ENCODE results near the gene HBA1.
"Not testable (repeated sequence)": the region's sequence is repeated elsewhere in the genome, so short reads cannot be mapped to it uniquely, and the experiment has no call there.

Gene HBA1

GRCh38 chr16:149024-149660 lies 27.3 kb upstream of the HBA1 start:
- H3K36me3 ChIP-seq (ENCODE audit: control insufficient read depth, insufficient read depth, low read length), result no peaks in the 10 kb centered on the region
- H3K9me3 ChIP-seq (ENCODE audit: control insufficient read depth, low read length), result no peaks in the 10 kb centered on the region
- H3K4me1 ChIP-seq (ENCODE audit: control insufficient read depth, insufficient read depth, low read length), result peaks cover 4% of the 10 kb centered on the region
- H3K27me3 ChIP-seq (ENCODE audit: control insufficient read depth, insufficient read depth, low read length), result peaks cover 17% of the 10 kb centered on the region
- no peak overlapping the region for H3K4me3 ChIP-seq (ENCODE audit: low read length)
- H3K9ac ChIP-seq (ENCODE audit: low read length), result no peak overlapping the region

- Histone ChIP-seq H3K9me3 (ENCODE audit: control insufficient read depth, low read length) (no peaks in the 10 kb centered on the region), H3K4me1 (ENCODE audit: control insufficient read depth, insufficient read depth, low read length) (peaks cover 11% of the 10 kb centered on the region), H3K4me3 (ENCODE audit: low read length) (no peak within 1 kb of the TSS), H3K36me3 (ENCODE audit: control insufficient read depth, insufficient read depth, low read length) (no peaks in the 10 kb centered on the region), H3K9ac (ENCODE audit: low read length) (no peak within 1 kb of the TSS), H3K27me3 (ENCODE audit: control insufficient read depth, insufficient read depth, low read length) (peaks cover 24% of the 10 kb centered on the region)
Observed at GRCh38 chr16:152141-153128, 24.0 kb upstream of the HBA1 start, which contains the start of gene HBZ. HBZ (plus strand) TSS chr16:152644; CDS start chr16:152910, 266 bp downstream.

DNA sequence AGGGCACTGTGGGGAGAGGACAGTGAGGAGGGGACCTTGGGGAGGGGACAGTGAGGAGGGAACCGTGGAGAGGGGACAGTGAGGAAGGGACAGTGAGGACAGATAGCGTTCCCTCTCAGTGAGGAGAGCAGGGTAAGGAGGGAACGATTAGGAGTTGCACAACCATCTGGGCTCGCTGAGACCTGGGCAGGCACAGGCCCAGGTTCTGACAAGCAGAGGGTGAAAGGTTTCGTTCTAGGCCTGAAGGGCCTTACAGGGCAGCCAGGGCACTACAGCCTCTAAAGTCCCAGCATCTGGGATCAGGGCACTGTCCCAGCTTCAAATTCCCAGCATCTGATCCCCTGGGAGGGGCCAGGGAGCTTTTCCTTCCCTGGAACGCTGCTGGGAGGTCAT lies 23.4 kb upstream of the HBA1 start:
- H3K36me3 ChIP-seq (ENCODE audit: control insufficient read depth, insufficient read depth, low read length); H3K4me3 ChIP-seq (ENCODE audit: low read length); H3K9me3 ChIP-seq (ENCODE audit: control insufficient read depth, low read length); H3K9ac ChIP-seq (ENCODE audit: low read length): not testable (repeated sequence)
- H3K27me3 ChIP-seq (ENCODE audit: control insufficient read depth, insufficient read depth, low read length), result peaks cover 24% of the 10 kb centered on the region
- H3K4me1 ChIP-seq (ENCODE audit: control insufficient read depth, insufficient read depth, low read length), result peaks cover 11% of the 10 kb centered on the region

- peaks cover 18% of the 10 kb centered on the region for H3K27me3 ChIP-seq (ENCODE audit: control insufficient read depth, insufficient read depth, low read length)
- H3K9me3 ChIP-seq (ENCODE audit: control insufficient read depth, low read length), result not testable (repeated sequence)
Observed at GRCh38 chr16:153550-154216, 22.8 kb upstream of the HBA1 start.

DNA sequence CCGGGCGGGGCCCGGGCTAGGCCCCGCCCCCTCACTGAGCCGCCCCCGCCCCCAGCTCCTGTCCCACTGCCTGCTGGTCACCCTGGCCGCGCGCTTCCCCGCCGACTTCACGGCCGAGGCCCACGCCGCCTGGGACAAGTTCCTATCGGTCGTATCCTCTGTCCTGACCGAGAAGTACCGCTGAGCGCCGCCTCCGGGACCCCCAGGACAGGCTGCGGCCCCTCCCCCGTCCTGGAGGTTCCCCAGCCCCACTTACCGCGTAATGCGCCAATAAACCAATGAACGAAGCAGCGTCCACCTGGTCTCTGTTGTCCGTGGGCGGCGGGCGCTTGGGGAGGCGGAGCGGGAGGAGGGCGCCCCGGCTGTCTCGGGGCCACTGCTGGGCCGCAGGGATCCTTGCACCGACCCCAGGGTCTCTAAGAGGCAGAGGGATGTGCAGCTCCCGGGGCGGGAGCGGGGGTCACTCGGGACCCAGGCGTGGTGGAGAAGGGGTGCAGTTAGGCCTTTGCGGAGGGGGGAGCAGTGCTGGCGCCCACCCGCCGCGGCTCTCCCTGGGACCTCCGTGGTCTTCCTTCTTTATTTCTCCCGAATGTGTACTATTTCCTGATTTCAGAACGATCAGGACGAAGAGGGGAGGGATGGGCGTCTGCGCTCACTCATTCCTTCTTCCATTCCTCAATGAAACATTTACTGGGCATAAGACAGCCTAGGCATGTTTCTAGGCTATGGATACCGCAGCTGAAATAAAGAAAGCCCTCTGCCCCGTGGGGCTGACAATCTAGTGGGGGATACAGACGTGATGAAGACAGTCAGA lies 22.1 kb upstream of the HBA1 start:
- no peaks in the 10 kb centered on the region for H3K9me3 ChIP-seq (ENCODE audit: control insufficient read depth, low read length)
- no peaks in the 10 kb centered on the region for H3K36me3 ChIP-seq (ENCODE audit: control insufficient read depth, insufficient read depth, low read length)
- no peak overlapping the region for H3K4me3 ChIP-seq (ENCODE audit: low read length)
- peak overlapping the region; percentile 47 for H3K9ac ChIP-seq (ENCODE audit: low read length)
- H3K27me3 ChIP-seq (ENCODE audit: control insufficient read depth, insufficient read depth, low read length), result peaks cover 11% of the 10 kb centered on the region
- H3K4me1 ChIP-seq (ENCODE audit: control insufficient read depth, insufficient read depth, low read length), result peaks cover 11% of the 10 kb centered on the region

More at GRCh38 chr16:153550-154216, 22.8 kb upstream of the HBA1 start:
- H3K4me3 ChIP-seq (ENCODE audit: low read length); H3K9ac ChIP-seq (ENCODE audit: low read length); H3K36me3 ChIP-seq (ENCODE audit: control insufficient read depth, insufficient read depth, low read length): not testable (repeated sequence)
- H3K4me1 ChIP-seq (ENCODE audit: control insufficient read depth, insufficient read depth, low read length), result peaks cover 11% of the 10 kb centered on the region

DNA sequence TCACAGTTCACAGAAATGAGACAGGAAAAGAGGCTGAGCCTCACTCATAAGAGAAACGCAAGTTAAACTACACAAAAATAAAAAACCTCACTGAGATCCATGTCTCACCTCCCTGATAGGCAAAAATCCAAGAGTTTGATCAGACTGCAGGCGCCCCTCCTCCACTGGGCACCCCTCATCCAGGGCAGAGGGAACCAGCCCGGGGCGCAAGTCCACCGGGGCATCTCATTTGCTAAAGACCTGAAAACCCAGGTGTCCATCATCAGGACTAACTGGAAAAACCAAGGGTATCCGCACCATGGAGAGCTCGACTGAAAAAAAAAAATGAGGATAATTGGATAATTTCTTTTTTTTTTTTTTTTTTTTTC lies 21.5 kb upstream of the HBA1 start:
- Histone ChIP-seq H3K4me3 (ENCODE audit: low read length) (no peak overlapping the region), H3K9ac (ENCODE audit: low read length) (no peak overlapping the region), H3K36me3 (ENCODE audit: control insufficient read depth, insufficient read depth, low read length) (no peaks in the 10 kb centered on the region), H3K27me3 (ENCODE audit: control insufficient read depth, insufficient read depth, low read length) (peaks cover 10% of the 10 kb centered on the region), H3K9me3 (ENCODE audit: control insufficient read depth, low read length) (no peaks in the 10 kb centered on the region), H3K4me1 (ENCODE audit: control insufficient read depth, insufficient read depth, low read length) (peaks cover 11% of the 10 kb centered on the region)

- Histone ChIP-seq H3K4me3 (ENCODE audit: low read length) (no peak overlapping the region), H3K27me3 (ENCODE audit: control insufficient read depth, insufficient read depth, low read length) (peaks cover 20% of the 10 kb centered on the region), H3K36me3 (ENCODE audit: control insufficient read depth, insufficient read depth, low read length) (no peaks in the 10 kb centered on the region), H3K9ac (ENCODE audit: low read length) (no peak overlapping the region), H3K4me1 (ENCODE audit: control insufficient read depth, insufficient read depth, low read length) (peaks cover 8% of the 10 kb centered on the region), H3K9me3 (ENCODE audit: control insufficient read depth, low read length) (no peaks in the 10 kb centered on the region)
Observed at GRCh38 chr16:159136-159849, 17.2 kb upstream of the HBA1 start.

DNA sequence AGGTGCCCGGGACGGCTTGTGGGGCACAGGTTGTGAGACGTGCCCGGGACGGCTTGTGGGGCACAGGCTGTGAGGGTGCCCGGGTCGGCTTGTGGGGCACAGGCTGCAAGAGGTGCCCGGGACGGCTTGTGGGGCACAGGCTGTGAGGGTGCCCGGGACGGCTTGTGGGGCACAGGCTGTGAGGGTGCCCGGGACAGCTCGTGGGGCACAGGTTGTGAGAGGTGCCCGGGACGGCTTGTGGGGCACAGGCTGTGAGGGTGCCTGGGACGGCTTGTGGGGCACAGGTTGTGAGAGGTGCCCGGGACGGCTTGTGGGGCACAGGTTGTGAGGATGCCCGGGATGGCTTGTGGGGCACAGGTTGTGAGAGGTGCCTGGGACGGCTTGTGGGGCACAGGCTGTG lies 16.2 kb upstream of the HBA1 start:
- H3K4me3 ChIP-seq (ENCODE audit: low read length); H3K4me1 ChIP-seq (ENCODE audit: control insufficient read depth, insufficient read depth, low read length); H3K36me3 ChIP-seq (ENCODE audit: control insufficient read depth, insufficient read depth, low read length); H3K9ac ChIP-seq (ENCODE audit: low read length); H3K9me3 ChIP-seq (ENCODE audit: control insufficient read depth, low read length): not testable (repeated sequence)
- H3K27me3 ChIP-seq (ENCODE audit: control insufficient read depth, insufficient read depth, low read length), result peaks cover 18% of the 10 kb centered on the region

- H3K27me3 ChIP-seq (ENCODE audit: control insufficient read depth, insufficient read depth, low read length), result peaks cover 23% of the 10 kb centered on the region
- H3K9me3 ChIP-seq (ENCODE audit: control insufficient read depth, low read length), result no peaks in the 10 kb centered on the region
Observed at GRCh38 chr16:160691-161190, 15.7 kb upstream of the HBA1 start.

GRCh38 chr16:162271-162991 lies 14.0 kb upstream of the HBA1 start:
- no peak overlapping the region for H3K9ac ChIP-seq (ENCODE audit: low read length)
- H3K4me3 ChIP-seq (ENCODE audit: low read length), result no peak overlapping the region
- H3K27me3 ChIP-seq (ENCODE audit: control insufficient read depth, insufficient read depth, low read length), result peaks cover 40% of the 10 kb centered on the region
- H3K9me3 ChIP-seq (ENCODE audit: control insufficient read depth, low read length), result no peaks in the 10 kb centered on the region
- peaks cover 9% of the 10 kb centered on the region for H3K4me1 ChIP-seq (ENCODE audit: control insufficient read depth, insufficient read depth, low read length)
- no peaks in the 10 kb centered on the region for H3K36me3 ChIP-seq (ENCODE audit: control insufficient read depth, insufficient read depth, low read length)

More at GRCh38 chr16:160691-161190, 15.7 kb upstream of the HBA1 start:
- no peak overlapping the region for H3K9ac ChIP-seq (ENCODE audit: low read length)
- no peaks in the 10 kb centered on the region for H3K36me3 ChIP-seq (ENCODE audit: control insufficient read depth, insufficient read depth, low read length)
- H3K4me1 ChIP-seq (ENCODE audit: control insufficient read depth, insufficient read depth, low read length), result peaks cover 8% of the 10 kb centered on the region
- no peak overlapping the region for H3K4me3 ChIP-seq (ENCODE audit: low read length)

Measured in mucosa of stomach (tissue), 1 donor.